Adrenal gland (tissue), 5 donors: ENCODE results near the gene EWSR1.

Experiments used
- CTCF ChIP-seq, 6 experiments: fragments of 450-650 bp in 4 of 6; fragments of 200-600 bp in 2 of 6; sonication (generic) in 1 of 6; IDR thresholded peaks; 1 replicate in 5 of 6; 2 replicates in 1 of 6; pipeline versions ENCODE4 v1.5.1 to v1.8.0; 2016 to 2021; ENCODE audit warnings: antibody characterized with exemption in 6 of 6, mild to moderate bottlenecking in 2 of 6, moderate library complexity in 1 of 6
- POLR2A ChIP-seq, 2 donors: fragments of 450-650 bp; IDR thresholded peaks; one replicate each; pipeline ENCODE4 v1.6.1; 2017; ENCODE audit warnings: antibody characterized with exemption in 2 of 2, mild to moderate bottlenecking in 2 of 2, moderate library complexity in 1 of 2
- donor health status: DM: no; HTN: no; CAD: no.

GRCh38 chr22:29308148-29308790 lies 40.2 kb downstream of the EWSR1 start:
- TF ChIP-seq CTCF (IDR thresholded peaks at IDR 0.05) (no peak), POLR2A (IDR thresholded peaks at IDR 0.05) (no peak)
